GM12875 (cell line): ENCODE results near the gene CDK5RAP1.
"Not testable (repeated sequence)": the region's sequence is repeated elsewhere in the genome, so short reads cannot be mapped to it uniquely, and the experiment has no call there.

Source experiments
- H3K4me3 ChIP-seq: one replicate; pipeline ENCODE4 v1.5.1; 2011; ENCODE audit warnings: low read depth, low read length, control low read depth
- CTCF ChIP-seq: IDR thresholded peaks from 2 replicates; pipeline ENCODE4 v1.5.1; 2011; ENCODE audit warnings: low read depth, mild to moderate bottlenecking, control low read depth, inconsistent platforms, low read length, moderate library complexity, borderline replicate concordance; ENCODE audit not compliant: insufficient read depth

CDK5RAP1 gene

GRCh38 chr20:33443006-33443511 is 41.7 kb upstream of the CDK5RAP1 start:
- peak overlapping the region; percentile 64 for H3K4me3 ChIP-seq
- no peak for TF ChIP-seq CTCF

GRCh38 chr20:33442136-33443005 is 41.1 kb upstream of the CDK5RAP1 start:
- peak overlapping the region; percentile 64 for H3K4me3 ChIP-seq
- no peak for TF ChIP-seq CTCF

- no peak overlapping the region for H3K4me3 ChIP-seq
These were observed 40.0 kb upstream of the CDK5RAP1 start for GRCh38 chr20:33441142-33441955.

GRCh38 chr20:33440562-33440961 is 39.2 kb upstream of the CDK5RAP1 start:
- not testable (repeated sequence) for H3K4me3 ChIP-seq

More at GRCh38 chr20:33441142-33441955, 40.0 kb upstream of the CDK5RAP1 start:
- no peak for TF ChIP-seq CTCF

- TF ChIP-seq CTCF: no peak
- H3K4me3 ChIP-seq: no peak overlapping the region
These were observed 37.2 kb upstream of the CDK5RAP1 start for GRCh38 chr20:33438481-33438880.

- H3K4me3 ChIP-seq: no peak overlapping the region
- TF ChIP-seq CTCF: no peak
These were observed 36.0 kb upstream of the CDK5RAP1 start for GRCh38 chr20:33437141-33437911.

- TF ChIP-seq CTCF: no peak
- H3K4me3 ChIP-seq: no peak overlapping the region
These were observed 33.1 kb upstream of the CDK5RAP1 start for GRCh38 chr20:33434434-33434833.
